ENCODE measurements around the gene ST6GALNAC2. TPM values are rescaled to one million over a fixed set of nuclear protein-coding genes. Genes with fewer than 3 reads are reported as not detected.

Gene ST6GALNAC2
- total RNA-seq, 4 donors from 2014 or later = 1.4 to 4.4 (median 1.6) TPM; not detected in 1

DNA sequence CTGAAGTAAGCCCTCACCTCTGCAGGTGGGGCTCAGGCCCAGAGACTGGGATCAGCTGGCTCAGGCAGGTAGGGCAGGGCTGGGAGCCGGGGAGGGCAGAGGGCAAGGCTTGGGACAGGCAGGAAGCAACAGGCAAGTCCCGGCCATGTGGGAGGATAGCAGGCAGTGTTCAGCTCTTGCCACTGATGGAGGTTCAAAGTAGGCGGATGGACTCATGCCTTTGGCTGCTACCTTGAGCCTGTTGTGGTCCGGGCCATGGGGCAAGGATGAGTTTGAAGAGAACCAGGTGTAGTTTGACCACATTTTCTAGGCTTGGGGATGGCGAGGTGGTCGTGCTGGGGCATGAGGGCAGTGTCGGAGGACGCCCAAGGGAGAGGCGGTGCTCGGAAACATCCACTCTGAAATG lies 43.1 kb downstream of the ST6GALNAC2 start:
- H3K4me3 ChIP-seq = no peak overlapping the region
- TF ChIP-seq POLR2AphosphoS5 (IDR thresholded peaks at IDR 0.05) (no peak), EP300 (IDR thresholded peaks at IDR 0.05; ENCODE audit: low read depth) (no peak), POLR2A (IDR thresholded peaks at IDR 0.05) (no peak)
- TF ChIP-seq, protein P1, sequence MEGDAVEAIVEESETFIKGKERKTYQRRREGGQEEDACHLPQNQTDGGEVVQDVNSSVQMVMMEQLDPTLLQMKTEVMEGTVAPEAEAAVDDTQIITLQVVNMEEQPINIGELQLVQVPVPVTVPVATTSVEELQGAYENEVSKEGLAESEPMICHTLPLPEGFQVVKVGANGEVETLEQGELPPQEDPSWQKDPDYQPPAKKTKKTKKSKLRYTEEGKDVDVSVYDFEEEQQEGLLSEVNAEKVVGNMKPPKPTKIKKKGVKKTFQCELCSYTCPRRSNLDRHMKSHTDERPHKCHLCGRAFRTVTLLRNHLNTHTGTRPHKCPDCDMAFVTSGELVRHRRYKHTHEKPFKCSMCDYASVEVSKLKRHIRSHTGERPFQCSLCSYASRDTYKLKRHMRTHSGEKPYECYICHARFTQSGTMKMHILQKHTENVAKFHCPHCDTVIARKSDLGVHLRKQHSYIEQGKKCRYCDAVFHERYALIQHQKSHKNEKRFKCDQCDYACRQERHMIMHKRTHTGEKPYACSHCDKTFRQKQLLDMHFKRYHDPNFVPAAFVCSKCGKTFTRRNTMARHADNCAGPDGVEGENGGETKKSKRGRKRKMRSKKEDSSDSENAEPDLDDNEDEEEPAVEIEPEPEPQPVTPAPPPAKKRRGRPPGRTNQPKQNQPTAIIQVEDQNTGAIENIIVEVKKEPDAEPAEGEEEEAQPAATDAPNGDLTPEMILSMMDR (IDR thresholded peaks at IDR 0.05) = no peak
- no peaks in the 10 kb centered on the region for H3K9me3 ChIP-seq
- DNase-seq = no peak
- H3K27ac ChIP-seq = peak overlapping the region in 1 of 4 donors; percentile 26
- WGBS, 2 donors (ENCODE audit: low coverage in 1 of 2) = 83 to 91% methylated on average over 6 to 10 of the region's 10 CpGs
- peaks cover 34% of the 10 kb centered on the region for H3K27me3 ChIP-seq
- intact Hi-C loops (cut with DNase I; ENCODE audit: low total_unique reads) (loop anchor here (5.0 kb wide), 1 partner anchor 1665 kb away; no protein-coding TSS in a partner anchor), in situ Hi-C loops (cut with MboI; ENCODE audit: low pct_ligation_motif_present in 1 of 4, low pct_unique_long_range_greater_than_20kb in 1 of 4, low sequenced_read_pairs in 3 of 4) (loop anchor here in 1 of 4 donors (25.0 kb wide), 1 partner anchor 170 kb away; the partner anchor contains the start of gene MXRA7)
- no peaks in the 10 kb centered on the region for H3K36me3 ChIP-seq
- H3K4me1 ChIP-seq = peaks cover 13 to 40% (median 26%) of the 10 kb centered on the region in 4 donors

- Histone ChIP-seq H3K4me1 (peaks cover 10 to 41% (median 26%) of the 10 kb centered on the region in 4 donors), H3K9me3 (no peaks in the 10 kb centered on the region), H3K27me3 (peaks cover 39% of the 10 kb centered on the region), H3K27ac (peak overlapping the region; percentile 26 to 56 (median 39)), H3K4me3 (no peak overlapping the region), H3K36me3 (no peaks in the 10 kb centered on the region)
- 86 to 92% methylated on average over 5 to 10 of the region's 10 CpGs for WGBS, 2 donors (ENCODE audit: low coverage in 1 of 2)
- in situ Hi-C loops (cut with MboI; ENCODE audit: low pct_ligation_motif_present in 1 of 4, low pct_unique_long_range_greater_than_20kb in 1 of 4, low sequenced_read_pairs in 3 of 4) = loop anchor here in 1 of 4 donors (25.0 kb wide), 1 partner anchor 170 kb away; the partner anchor contains the start of gene MXRA7
- TF ChIP-seq POLR2A (IDR thresholded peaks at IDR 0.05) = no peak
- intact Hi-C loops (cut with DNase I; ENCODE audit: low total_unique reads) = loop anchor here (5.0 kb wide), 1 partner anchor 1665 kb away; no protein-coding TSS in a partner anchor
- DNase-seq = no peak
These were observed 43.8 kb downstream of the ST6GALNAC2 start for GRCh38 chr17:76541739-76542454.

- Histone ChIP-seq H3K4me3 (peak overlapping the region; percentile 9 to 41 (median 16)), H3K36me3 (no peaks in the 10 kb centered on the region), H3K9me3 (no peaks in the 10 kb centered on the region), H3K27me3 (peaks cover 50% of the 10 kb centered on the region), H3K4me1 (peaks cover 5 to 39% (median 23%) of the 10 kb centered on the region in 4 donors), H3K27ac (peak overlapping the region; percentile 36 to 60 (median 58))
- DNase-seq = peak; percentile 91
- in situ Hi-C loops (cut with MboI; ENCODE audit: low pct_ligation_motif_present in 1 of 4, low pct_unique_long_range_greater_than_20kb in 1 of 4, low sequenced_read_pairs in 3 of 4) = loop anchor here in 1 of 4 donors (25.0 kb wide), 1 partner anchor 172 kb away; the partner anchor contains the start of gene MXRA7
- TF ChIP-seq EP300 (IDR thresholded peaks at IDR 0.05; ENCODE audit: low read depth) (no peak), POLR2AphosphoS5 (IDR thresholded peaks at IDR 0.05) (peak in 2 of 3 donors; percentile 48 to 58), POLR2A (IDR thresholded peaks at IDR 0.05) (no peak)
- TF ChIP-seq, protein P1 (IDR thresholded peaks at IDR 0.05) = peak in 3 of 5 experiments; percentile 18 to 51 (median 40)
- intact Hi-C loops (cut with DNase I; ENCODE audit: low total_unique reads) = loop anchor here (5.0 kb wide), 1 partner anchor 1663 kb away; no protein-coding TSS in a partner anchor
- WGBS, 2 donors (ENCODE audit: low coverage in 1 of 2) = 16 to 80% methylated on average over 1 to 27 of the region's 27 CpGs
These were observed 45.0 kb downstream of the ST6GALNAC2 start for GRCh38 chr17:76540381-76541300.

DNA sequence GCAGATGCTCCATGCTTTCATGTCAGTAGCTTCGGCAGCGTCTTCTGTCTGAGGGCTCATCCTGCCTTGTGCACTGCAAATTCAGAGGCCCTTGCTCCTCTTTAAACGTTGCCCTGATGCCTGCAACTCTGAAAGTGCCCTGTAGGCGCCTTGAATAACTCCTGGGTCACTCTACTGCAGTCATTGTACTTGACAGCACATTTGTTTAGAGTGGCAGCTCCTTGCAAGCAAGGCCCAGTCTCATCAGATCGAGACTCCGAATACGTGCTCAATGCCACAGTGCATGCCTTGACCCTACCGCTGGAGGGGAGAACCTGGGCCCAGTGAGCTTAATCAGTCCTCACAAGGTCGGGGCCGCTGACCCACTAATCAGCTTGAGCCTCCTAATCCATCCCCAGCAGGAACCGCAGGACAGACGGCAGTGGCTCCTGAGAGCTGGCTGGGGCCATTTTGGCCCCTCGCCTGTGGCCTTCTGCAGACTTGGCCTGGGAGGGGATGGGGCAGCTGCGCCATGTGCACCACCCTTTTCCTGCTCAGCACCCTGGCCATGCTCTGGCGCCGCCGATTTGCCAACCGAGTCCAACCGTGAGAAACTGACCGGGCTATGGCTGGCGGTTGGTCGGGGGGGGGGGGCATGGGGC lies 45.9 kb downstream of the ST6GALNAC2 start, which contains the start of gene PRCD:
PRCD (plus strand) TSS at position 414 of the 641 bp plus-strand sequence; CDS start at position 512, 98 bp downstream.
- Histone ChIP-seq H3K9me3 (no peaks in the 10 kb centered on the region), H3K27ac (peak within 1 kb of the TSS; percentile 63 to 74 (median 70)), H3K27me3 (peaks cover 50% of the 10 kb centered on the region), H3K4me3 (peak within 1 kb of the TSS; percentile 9 to 41 (median 16)), H3K36me3 (no peaks in the 10 kb centered on the region), H3K4me1 (peaks cover 5 to 35% (median 21%) of the 10 kb centered on the region in 4 donors)
- intact Hi-C loops (cut with DNase I; ENCODE audit: low total_unique reads) (loop anchor here (5.0 kb wide), 1 partner anchor 1662 kb away; no protein-coding TSS in a partner anchor), in situ Hi-C loops (cut with MboI; ENCODE audit: low pct_ligation_motif_present in 1 of 4, low pct_unique_long_range_greater_than_20kb in 1 of 4, low sequenced_read_pairs in 3 of 4) (loop anchor here in 1 of 4 donors (25.0 kb wide), 1 partner anchor 173 kb away; the partner anchor contains the start of gene MXRA7)
- 78% methylated on average over 22 of the region's 22 CpGs; no CpG with 5 or more reads in 1 of the 2 donors for WGBS, 2 donors (ENCODE audit: low coverage in 1 of 2)
- DNase-seq = no peak
- TF ChIP-seq, protein P1 (IDR thresholded peaks at IDR 0.05) = no peak
- TF ChIP-seq EP300 (IDR thresholded peaks at IDR 0.05; ENCODE audit: low read depth) (no peak), POLR2AphosphoS5 (IDR thresholded peaks at IDR 0.05) (no peak), POLR2A (IDR thresholded peaks at IDR 0.05) (no peak)
